ENCODE data around the gene KRTAP1-5. TPM values are rescaled to one million over a fixed set of nuclear protein-coding genes. Genes with fewer than 3 reads are reported as not detected.

The KRTAP1-5 gene
- total RNA-seq, 4 donors from 2014 or later, result not detected

DNA sequence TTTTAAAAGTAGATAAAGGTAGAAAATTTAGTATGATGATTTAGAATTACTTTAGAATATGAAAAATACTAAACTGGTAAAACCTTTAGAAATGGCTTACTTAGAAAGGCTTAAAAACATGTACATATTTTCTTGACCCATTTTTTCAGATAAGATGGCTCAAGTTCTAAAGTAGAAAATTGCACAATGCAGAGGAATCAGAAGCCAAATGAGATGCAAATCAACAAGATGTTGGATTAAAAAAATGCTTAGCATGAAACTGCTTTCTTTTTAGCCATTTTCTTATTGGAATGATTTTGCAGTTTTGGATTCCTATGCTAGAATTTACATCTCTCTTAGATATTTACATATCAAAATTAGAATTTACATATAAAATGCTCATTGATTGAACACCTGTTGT is 16.6 kb downstream of the KRTAP1-5 start:
- intact Hi-C loops (cut with DNase I; ENCODE audit: low total_unique reads), result no loop called here
- no peak for TF ChIP-seq POLR2A (IDR thresholded peaks at IDR 0.05)
- TF ChIP-seq, protein P1, sequence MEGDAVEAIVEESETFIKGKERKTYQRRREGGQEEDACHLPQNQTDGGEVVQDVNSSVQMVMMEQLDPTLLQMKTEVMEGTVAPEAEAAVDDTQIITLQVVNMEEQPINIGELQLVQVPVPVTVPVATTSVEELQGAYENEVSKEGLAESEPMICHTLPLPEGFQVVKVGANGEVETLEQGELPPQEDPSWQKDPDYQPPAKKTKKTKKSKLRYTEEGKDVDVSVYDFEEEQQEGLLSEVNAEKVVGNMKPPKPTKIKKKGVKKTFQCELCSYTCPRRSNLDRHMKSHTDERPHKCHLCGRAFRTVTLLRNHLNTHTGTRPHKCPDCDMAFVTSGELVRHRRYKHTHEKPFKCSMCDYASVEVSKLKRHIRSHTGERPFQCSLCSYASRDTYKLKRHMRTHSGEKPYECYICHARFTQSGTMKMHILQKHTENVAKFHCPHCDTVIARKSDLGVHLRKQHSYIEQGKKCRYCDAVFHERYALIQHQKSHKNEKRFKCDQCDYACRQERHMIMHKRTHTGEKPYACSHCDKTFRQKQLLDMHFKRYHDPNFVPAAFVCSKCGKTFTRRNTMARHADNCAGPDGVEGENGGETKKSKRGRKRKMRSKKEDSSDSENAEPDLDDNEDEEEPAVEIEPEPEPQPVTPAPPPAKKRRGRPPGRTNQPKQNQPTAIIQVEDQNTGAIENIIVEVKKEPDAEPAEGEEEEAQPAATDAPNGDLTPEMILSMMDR (IDR thresholded peaks at IDR 0.05), result no peak
- no peaks in the 10 kb centered on the region for H3K27me3 ChIP-seq
- no peak overlapping the region for H3K27ac ChIP-seq
- no peaks in the 10 kb centered on the region for H3K9me3 ChIP-seq
- H3K36me3 ChIP-seq, result no peaks in the 10 kb centered on the region
- no peak overlapping the region for H3K4me3 ChIP-seq
- DNase-seq, result no peak
- H3K4me1 ChIP-seq, result no peaks in the 10 kb centered on the region

DNA sequence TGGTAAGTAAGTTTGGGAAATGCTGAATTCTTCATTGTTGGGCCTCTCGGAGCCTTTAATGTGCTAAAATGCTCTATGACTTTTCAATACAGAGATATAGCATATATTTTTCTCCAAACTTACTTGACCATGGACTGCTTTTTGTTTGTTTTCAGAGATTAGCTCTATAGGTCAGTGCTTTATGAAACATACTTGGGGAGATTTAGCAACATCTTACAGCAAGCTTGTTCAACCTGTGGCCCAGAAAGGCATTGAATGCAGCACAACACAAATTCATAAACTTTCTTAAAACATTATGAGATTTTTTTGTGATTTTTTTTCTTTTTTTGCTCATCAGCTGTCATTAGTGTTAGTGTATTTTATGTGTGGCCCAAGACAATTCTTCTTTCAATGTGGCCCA is 17.1 kb downstream of the KRTAP1-5 start:
- no peak for DNase-seq
- intact Hi-C loops (cut with DNase I; ENCODE audit: low total_unique reads), result no loop called here
- no peak overlapping the region for H3K27ac ChIP-seq

DNA sequence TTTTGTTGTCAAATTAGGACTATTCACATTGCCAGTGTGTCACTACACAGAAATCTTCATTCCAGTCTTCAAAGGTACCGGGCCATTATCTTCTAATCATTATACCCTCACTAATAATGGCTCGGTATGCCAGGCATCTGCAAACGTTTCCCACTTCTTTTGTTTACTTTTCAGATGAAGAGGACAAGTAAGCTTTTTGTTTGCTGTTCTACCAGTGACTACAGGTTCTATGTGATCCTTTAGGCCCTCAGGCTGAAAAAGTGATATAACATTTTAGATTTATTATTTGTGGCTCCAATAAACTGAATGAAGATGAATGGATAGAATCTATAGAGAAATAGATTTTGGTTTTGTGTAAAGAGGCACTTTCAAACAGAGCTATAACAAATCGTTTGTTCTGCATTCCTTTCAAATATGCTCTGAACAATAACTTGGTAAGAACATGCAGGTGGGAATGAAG is 17.7 kb downstream of the KRTAP1-5 start:
- intact Hi-C loops (cut with DNase I; ENCODE audit: low total_unique reads), result no loop called here
- DNase-seq, result no peak
- no peak overlapping the region for H3K27ac ChIP-seq
- H3K36me3 ChIP-seq, result no peaks in the 10 kb centered on the region
- no peaks in the 10 kb centered on the region for H3K4me1 ChIP-seq
- no peaks in the 10 kb centered on the region for H3K9me3 ChIP-seq
- TF ChIP-seq, protein P1 (IDR thresholded peaks at IDR 0.05), result no peak
- TF ChIP-seq POLR2A (IDR thresholded peaks at IDR 0.05), result no peak
- H3K27me3 ChIP-seq, result no peaks in the 10 kb centered on the region
- H3K4me3 ChIP-seq, result no peak overlapping the region

More for the DNA sequence above, 17.1 kb downstream of the KRTAP1-5 start:
- no peaks in the 10 kb centered on the region for H3K9me3 ChIP-seq
- no peaks in the 10 kb centered on the region for H3K36me3 ChIP-seq
- TF ChIP-seq, protein P1 (IDR thresholded peaks at IDR 0.05), result no peak
- no peak for TF ChIP-seq POLR2A (IDR thresholded peaks at IDR 0.05)
- H3K4me3 ChIP-seq, result no peak overlapping the region
- no peaks in the 10 kb centered on the region for H3K27me3 ChIP-seq
- H3K4me1 ChIP-seq, result no peaks in the 10 kb centered on the region

DNA sequence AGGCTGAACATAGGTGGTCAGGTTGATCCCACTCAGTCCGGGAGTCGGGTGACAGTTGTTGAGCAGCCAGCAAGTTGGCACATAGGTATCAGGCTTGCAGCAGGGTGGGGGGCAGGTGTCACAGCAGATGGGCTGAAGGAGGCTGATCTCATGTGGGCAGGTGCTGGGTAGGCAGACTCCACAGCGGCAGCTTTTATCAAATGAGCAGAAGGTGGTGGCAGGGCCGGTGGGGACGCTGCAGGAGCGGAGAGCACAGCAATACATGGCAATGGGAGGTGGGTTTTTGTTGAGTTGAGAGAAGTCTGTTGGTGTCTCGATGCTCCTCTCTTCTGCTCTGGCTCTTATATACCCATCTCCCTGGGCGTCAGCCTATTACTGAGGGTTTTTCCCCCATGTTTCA is 18.2 kb downstream of the KRTAP1-5 start, which contains the start of gene KRTAP3-1:
KRTAP3-1 (minus strand) TSS at position 318 of the 400 bp plus-strand sequence; CDS start at position 264, 54 bp downstream.
- H3K36me3 ChIP-seq, result no peaks in the 10 kb centered on the region
- DNase-seq, result no peak
- TF ChIP-seq POLR2A (IDR thresholded peaks at IDR 0.05), result no peak
- TF ChIP-seq, protein P1 (IDR thresholded peaks at IDR 0.05), result no peak
- no peak within 1 kb of the TSS for H3K4me3 ChIP-seq
- H3K4me1 ChIP-seq, result no peaks in the 10 kb centered on the region
- H3K27me3 ChIP-seq, result no peaks in the 10 kb centered on the region
- no peak within 1 kb of the TSS for H3K27ac ChIP-seq
- intact Hi-C loops (cut with DNase I; ENCODE audit: low total_unique reads), result no loop called here
- H3K9me3 ChIP-seq, result no peaks in the 10 kb centered on the region

DNA sequence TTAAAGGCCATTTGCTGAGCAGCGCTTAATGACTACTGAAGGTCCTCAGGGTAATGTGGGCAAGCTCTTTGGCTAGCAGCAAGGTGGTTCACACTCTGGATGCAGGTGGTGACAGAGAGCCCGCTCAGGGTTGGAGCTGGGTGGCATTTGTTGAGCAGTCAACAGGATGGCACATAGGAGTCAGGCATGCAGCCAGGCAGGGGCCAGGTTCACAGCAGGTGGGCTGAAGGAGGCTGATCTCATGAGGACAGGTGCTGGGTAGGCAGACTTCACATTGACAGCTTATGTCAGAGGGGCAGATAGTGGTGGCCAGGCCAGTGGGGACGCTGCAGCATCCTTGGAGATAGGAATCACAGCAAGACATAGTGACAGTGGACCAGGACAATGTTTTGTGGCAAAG is 22.6 kb downstream of the KRTAP1-5 start:
- no peak for TF ChIP-seq POLR2A (IDR thresholded peaks at IDR 0.05)
- TF ChIP-seq, protein P1 (IDR thresholded peaks at IDR 0.05), result no peak
- Histone ChIP-seq H3K36me3 (no peaks in the 10 kb centered on the region), H3K4me1 (no peaks in the 10 kb centered on the region), H3K27me3 (no peaks in the 10 kb centered on the region), H3K9me3 (no peaks in the 10 kb centered on the region), H3K4me3 (no peak overlapping the region), H3K27ac (no peak overlapping the region)
- intact Hi-C loops (cut with DNase I; ENCODE audit: low total_unique reads), result no loop called here
- DNase-seq, result no peak

Measured in uterus (tissue), 4 donors.